Activated CD8-positive, alpha-beta memory T cell treated with anti-CD3 and anti-CD28 coated beads, Interleukin-2, amount 50 U/mL, for 24 hours (primary cell): ENCODE measurements around the gene NRSN2.
"Not testable (repeated sequence)": the region's sequence is repeated elsewhere in the genome, so short reads cannot be mapped to it uniquely, and the experiment has no call there.

Source experiments
- DNase-seq: peaks from one replicate; pipeline ENCODE4 v3.0.0-alpha.2; 2020; ENCODE audit errors: extremely low read depth

Gene NRSN2

GRCh38 chr20:354298-354977 is 7.5 kb downstream of the NRSN2 start:
- peak; percentile 51 for DNase-seq

GRCh38 chr20:356154-356553 is 9.2 kb downstream of the NRSN2 start:
- DNase-seq, result not testable (repeated sequence)

DNA sequence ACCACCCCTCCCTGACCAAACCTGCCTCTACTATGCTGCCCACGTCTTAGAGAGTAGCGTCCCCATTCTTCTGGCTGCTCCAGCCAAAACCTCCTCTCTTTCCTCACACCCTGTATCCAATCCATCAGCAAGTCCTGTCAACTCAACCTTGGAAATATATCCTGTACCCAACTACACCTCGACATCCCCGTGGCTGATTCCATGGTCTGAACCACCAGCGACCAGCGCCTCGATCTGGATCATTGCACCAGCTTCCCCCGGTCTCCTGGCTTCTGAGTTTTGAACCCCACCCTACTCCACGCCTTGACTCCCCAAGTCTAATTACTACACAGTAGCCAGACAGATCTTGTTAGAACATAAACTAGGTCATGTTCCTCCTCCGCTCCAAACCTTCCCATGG is 9.8 kb downstream of the NRSN2 start:
- DNase-seq, result no peak

DNA sequence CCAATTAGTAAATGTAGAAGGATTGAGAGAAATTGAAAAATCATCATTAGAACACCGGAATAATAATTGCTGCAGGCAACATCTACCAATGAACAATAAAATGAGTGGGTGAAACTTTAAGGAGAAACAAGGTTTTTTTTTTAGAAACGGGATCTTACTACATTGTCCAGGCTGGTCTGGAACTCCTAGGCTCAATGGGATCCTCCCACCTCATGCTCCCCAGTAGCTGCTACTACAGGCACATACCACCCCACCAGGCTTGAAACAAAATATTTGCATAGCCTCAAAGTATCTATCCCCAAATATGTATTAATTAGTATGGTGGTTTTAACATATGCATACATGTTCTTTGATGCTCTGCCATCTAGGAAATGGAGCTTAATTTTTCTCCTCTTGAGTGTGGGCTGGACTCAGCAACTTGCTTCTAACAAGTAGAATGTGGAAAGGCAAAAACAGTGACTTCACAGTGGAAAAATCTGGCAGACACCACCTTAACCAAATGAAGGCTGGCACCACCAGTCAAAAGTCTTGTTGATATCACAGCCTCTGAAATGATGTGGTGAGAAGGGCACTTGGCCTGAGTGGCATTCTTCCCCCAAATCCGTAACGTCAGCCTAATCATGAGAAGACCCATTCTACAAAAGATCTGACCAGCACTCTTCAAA is 12.1 kb downstream of the NRSN2 start:
- DNase-seq, result no peak

GRCh38 chr20:361561-361960 is 14.7 kb downstream of the NRSN2 start:
- no peak for DNase-seq

- no peak for DNase-seq
Measured at GRCh38 chr20:362271-363254, 15.7 kb downstream of the NRSN2 start.

- no peak for DNase-seq
Measured at GRCh38 chr20:363319-364078, 16.6 kb downstream of the NRSN2 start.

GRCh38 chr20:364905-365794 is 18.2 kb downstream of the NRSN2 start:
- DNase-seq, result no peak

DNA sequence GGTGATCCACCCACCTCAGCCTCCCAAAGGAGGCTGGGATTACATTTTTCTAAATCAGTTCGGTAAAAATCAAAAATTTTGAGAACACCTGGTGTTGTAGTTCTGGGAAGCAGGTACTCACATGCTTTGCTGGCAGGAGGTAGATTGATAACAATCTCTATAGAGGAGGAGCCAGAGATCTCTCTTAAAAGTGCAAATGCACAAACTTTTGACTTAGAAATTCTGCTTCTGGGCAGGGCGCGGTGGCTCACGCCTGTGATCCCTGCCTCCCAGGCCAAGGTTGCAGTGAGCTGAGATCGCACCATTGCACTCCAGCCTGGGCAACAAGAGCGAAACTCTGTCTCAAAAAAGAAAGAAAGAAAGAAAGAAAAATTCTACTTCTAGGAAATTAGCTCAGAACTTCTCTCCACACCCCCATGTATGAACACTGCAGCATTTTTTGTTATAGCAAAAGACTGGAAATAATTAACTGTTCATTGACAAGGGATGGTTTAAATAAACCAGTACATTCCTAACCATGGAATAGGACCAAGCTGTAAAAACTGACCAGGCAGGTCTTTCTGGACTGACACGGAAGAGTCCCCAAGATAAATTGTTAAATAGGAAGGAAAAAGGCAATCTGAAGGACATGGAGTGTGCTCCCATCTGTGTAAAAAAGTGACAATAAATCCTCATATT is 19.3 kb downstream of the NRSN2 start:
- DNase-seq, result no peak

DNA sequence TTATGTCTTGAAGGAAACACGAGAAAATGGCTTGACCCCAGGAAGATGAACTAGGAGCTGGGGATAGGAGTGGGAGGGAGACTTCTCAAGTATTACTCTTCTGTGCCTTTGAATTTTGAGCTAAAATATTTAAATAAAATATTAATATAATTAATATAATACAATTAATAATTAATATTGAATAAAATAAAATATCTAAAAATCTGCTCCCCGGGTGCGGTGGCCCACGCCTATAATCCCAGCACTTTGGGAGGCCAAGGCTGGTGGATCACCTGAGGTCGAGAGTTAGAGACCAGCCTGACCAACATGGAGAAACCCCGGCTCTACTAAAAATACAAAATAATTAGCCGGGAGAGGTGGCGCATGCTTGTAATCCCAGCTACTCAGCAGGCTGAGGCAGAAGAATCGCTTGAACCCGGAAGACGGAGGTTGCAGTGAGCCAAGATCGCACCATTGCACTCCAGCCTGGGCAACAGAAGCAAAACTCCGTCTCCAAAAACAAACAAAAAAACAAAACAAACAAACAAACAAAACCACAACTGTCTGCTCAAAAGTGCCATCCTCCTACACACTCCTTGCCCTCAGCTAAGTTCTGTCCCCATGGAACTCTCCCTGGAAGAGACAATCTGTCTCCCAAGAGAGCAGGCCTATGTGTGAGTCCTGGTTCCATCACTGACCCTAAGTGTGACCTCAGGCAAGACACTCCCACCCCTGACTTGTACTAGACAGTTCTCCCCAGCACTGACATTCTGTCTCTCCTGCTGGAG is 20.0 kb downstream of the NRSN2 start:
- no peak for DNase-seq

GRCh38 chr20:367486-367887 is 20.6 kb downstream of the NRSN2 start:
- no peak for DNase-seq

GRCh38 chr20:368915-369314 is 22.0 kb downstream of the NRSN2 start:
- DNase-seq, result no peak

- no peak for DNase-seq
Measured at GRCh38 chr20:370151-370600, 23.3 kb downstream of the NRSN2 start.

DNA sequence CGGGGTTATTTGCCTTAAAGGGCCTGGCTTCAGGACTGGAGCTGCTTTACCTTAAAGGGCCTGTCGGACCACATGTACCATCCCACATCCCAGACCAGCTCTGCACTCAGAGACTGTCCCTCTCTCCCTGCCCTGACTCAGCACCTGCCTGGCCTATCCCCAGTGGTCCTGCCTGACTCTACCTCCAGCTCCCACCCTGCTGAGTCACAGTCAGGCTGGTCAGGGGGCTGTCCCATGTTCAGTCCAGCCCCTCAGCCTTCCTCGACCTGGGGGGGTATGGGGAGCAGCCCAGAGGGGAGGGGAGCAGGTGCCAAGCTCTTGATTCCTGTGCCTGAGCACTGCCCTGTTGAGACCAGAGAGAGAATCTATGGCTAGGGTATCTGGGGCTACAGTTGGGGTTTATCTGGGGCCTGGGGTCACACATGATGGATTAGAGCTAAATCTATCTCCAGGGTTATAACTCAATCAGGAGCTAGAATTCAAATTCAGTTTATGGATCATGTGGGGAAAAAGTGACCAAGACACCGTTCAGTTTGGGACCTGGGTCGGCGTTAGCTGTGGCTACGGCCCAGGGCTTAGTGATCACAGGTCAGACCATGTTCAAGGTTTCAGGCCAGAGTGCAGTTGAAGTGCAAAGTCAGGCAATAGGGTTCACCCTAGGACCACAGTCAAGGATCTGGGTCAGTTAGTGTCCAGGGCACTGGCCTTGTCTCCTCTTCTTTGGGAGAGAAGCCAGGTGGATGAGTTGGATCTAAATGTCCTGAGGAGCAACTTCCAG is 24.3 kb downstream of the NRSN2 start:
- no peak for DNase-seq

DNA sequence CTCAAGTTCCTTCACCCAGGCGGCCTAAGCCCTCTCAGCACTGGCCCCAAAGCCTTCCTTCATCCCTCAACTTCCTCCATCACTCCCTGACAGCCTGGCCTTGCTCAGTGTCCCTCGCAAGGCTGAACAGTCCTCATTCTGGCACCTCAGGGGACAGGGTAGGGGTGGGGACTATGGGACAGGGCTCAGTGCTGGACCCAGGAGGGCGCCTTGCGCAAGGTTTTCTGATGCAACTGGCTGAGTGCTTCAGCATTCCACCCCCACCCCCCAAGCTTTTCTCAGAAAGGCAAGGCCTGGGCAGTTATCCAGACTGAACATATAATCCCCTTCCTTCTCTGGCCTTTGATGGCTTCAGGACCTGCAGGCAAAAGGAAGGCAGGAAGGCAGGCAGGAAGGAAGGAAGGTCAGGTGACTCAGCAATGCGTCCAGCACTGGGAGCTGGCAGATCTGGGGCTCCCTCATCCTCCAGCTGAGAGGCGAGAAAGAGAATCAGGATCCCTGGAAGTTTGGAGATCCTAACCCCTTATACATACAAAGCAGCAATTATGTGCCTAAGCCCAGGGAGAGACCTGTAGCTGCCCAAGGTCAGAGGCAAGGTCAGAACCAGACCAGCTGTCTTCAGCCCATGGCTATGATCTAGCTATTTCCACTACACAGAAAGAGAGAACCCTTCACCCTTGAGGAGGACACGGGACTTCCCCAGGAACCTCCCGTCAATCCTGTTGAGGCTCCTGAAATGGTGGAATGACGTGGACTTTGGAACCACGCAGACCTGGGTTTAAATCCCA is 25.0 kb downstream of the NRSN2 start:
- DNase-seq, result no peak

- not testable (repeated sequence) for DNase-seq
Measured at GRCh38 chr20:372543-373082, 25.7 kb downstream of the NRSN2 start.

GRCh38 chr20:373171-373890 is 26.4 kb downstream of the NRSN2 start:
- no peak for DNase-seq
